GM10248 (cell line): ENCODE measurements around the gene SLIT3.

ENCODE experiments used
- CTCF ChIA-PET: fragments of 300-600 bp; sonication (Branson Sonifier 250); formaldehyde crosslinking; extraction: SDS; loops from one replicate; lab custom pipeline; 2021; ENCODE audit warnings: antibody characterized with exemption; lab: Yijun Ruan, JAX
- POLR2A ChIA-PET: fragments of 350-650 bp; sonication (Branson Sonifier 250); formaldehyde crosslinking; extraction: SDS; loops from one replicate; lab custom pipeline; 2020; ENCODE audit warnings: antibody characterized with exemption; lab: Yijun Ruan, JAX
- DNase-seq: peaks from one replicate; pipeline ENCODE4 v3.0.0; 2012; ENCODE audit errors: extremely low spot score
- CTCF ChIP-seq: IDR thresholded peaks from 2 replicates; pipeline ENCODE4 v1.5.1; 2012; ENCODE audit warnings: mild to moderate bottlenecking, low read depth; ENCODE audit errors: extremely low read depth, missing control alignments, control extremely low read depth

The SLIT3 gene

GRCh38 chr5:169243651-169244422 is 57.1 kb downstream of the SLIT3 start:
- no peak for TF ChIP-seq CTCF
- no peak for DNase-seq
- CTCF ChIA-PET = interaction anchor here (1.5 kb wide), 1 partner anchor 24 kb away, joined by 3 read pairs; no protein-coding TSS in a partner anchor
- POLR2A ChIA-PET = no interaction called here

DNA sequence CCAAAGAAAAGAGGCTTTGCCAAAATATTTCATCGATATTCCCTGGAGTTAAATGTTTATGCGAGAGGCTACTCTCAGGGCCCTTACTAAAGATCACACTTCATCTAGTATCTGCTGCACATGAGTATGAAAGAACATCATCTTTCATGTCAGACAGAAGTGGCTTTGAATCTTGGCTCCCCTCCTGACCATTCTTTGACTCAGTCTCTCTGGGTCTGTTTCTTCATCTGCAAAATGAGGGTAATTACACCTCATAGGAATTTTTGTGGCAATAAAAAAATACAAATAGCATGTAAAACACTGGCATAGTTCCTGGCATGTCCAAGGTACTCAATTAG is 58.1 kb downstream of the SLIT3 start:
- ChIA-PET CTCF (interaction anchor here (0.7 kb wide), 1 partner anchor 109 kb away, joined by 3 read pairs; no protein-coding TSS in a partner anchor), POLR2A (no interaction called here)
- no peak for TF ChIP-seq CTCF
- DNase-seq = no peak

GRCh38 chr5:169242175-169242848 is 58.6 kb downstream of the SLIT3 start:
- DNase-seq = no peak
- TF ChIP-seq CTCF = no peak
- POLR2A ChIA-PET = no interaction called here
- CTCF ChIA-PET = interaction anchor here (0.7 kb wide), 1 partner anchor 108 kb away, joined by 3 read pairs; no protein-coding TSS in a partner anchor

- TF ChIP-seq CTCF = no peak
- CTCF ChIA-PET = no interaction called here
- POLR2A ChIA-PET = no interaction called here
- DNase-seq = no peak
These were observed 71.5 kb downstream of the SLIT3 start for GRCh38 chr5:169229342-169229892.

- POLR2A ChIA-PET = no interaction called here
- DNase-seq = no peak
- CTCF ChIA-PET = no interaction called here
- no peak for TF ChIP-seq CTCF
These were observed 74.0 kb downstream of the SLIT3 start for GRCh38 chr5:169226895-169227294.

- ChIA-PET POLR2A (no interaction called here), CTCF (no interaction called here)
- no peak for DNase-seq
- TF ChIP-seq CTCF = no peak
These were observed 75.0 kb downstream of the SLIT3 start for GRCh38 chr5:169225830-169226356.
